Measurements from ENCODE around the gene PFKM. TPM values are rescaled to one million over a fixed set of nuclear protein-coding genes. Genes with fewer than 3 reads are reported as not detected.

Gene PFKM
- polyA plus RNA-seq, 2 donors: 15.4 to 21.6 TPM

DNA sequence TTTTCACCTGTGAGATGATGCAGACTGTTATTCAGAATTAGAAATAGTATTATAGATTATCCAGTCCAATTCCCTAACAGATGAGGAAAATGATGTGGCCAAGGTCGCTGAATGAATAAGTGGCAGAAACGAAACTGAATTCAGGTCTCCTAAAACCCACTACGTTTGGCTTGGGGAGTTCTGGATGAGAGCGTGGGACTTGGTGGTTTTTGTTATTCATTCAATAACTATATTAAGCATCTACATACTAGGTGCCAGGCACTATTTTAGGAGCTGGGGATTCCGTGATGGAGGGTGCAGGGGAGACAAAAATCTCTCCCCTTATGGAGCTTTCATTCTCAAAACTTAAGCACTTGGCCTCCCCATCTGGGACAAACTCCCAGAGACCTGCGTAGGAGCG lies 63.5 kb downstream of the PFKM start:
- no peaks in the 10 kb centered on the region for H3K27me3 ChIP-seq (ENCODE audit: control insufficient read depth in 1 of 2, insufficient read depth in 2 of 2, low read length in 2 of 2)
- H3K4me3 ChIP-seq (ENCODE audit: low read depth in 1 of 2, low read length in 2 of 2): peak overlapping the region; percentile 57 to 59
- WGBS, 2 donors: 10 to 11% methylated on average over 7 of the region's 7 CpGs
- H3K9me3 ChIP-seq (ENCODE audit: control insufficient read depth in 2 of 2, insufficient read depth in 1 of 2, low read depth in 1 of 2, low read length in 1 of 2): no peaks in the 10 kb centered on the region
- no peak overlapping the region for H3K27ac ChIP-seq (ENCODE audit: low read depth in 2 of 2, low read length in 1 of 2)
- peaks cover 2 to 10% of the 10 kb centered on the region in 2 donors for H3K4me1 ChIP-seq (ENCODE audit: control insufficient read depth in 2 of 2, insufficient read depth in 2 of 2, low read length in 1 of 2)
- H3K36me3 ChIP-seq (ENCODE audit: control insufficient read depth in 2 of 2, insufficient read depth in 2 of 2, low read length in 1 of 2): no peaks in the 10 kb centered on the region

GRCh38 chr12:48183091-48183875 lies 64.1 kb downstream of the PFKM start, which contains the start of gene CCDC184:
TSS of gene CCDC184 (plus strand) at chr12:48183644. CDS start at chr12:48184123, 479 bp downstream.
- Histone ChIP-seq H3K27me3 (ENCODE audit: control insufficient read depth in 1 of 2, insufficient read depth in 2 of 2, low read length in 2 of 2) (no peaks in the 10 kb centered on the region), H3K27ac (ENCODE audit: low read depth in 2 of 2, low read length in 1 of 2) (no peak within 1 kb of the TSS), H3K4me1 (ENCODE audit: control insufficient read depth in 2 of 2, insufficient read depth in 2 of 2, low read length in 1 of 2) (peaks cover 2 to 10% of the 10 kb centered on the region in 2 donors), H3K4me3 (ENCODE audit: low read depth in 1 of 2, low read length in 2 of 2) (peak within 1 kb of the TSS; percentile 57 to 59), H3K36me3 (ENCODE audit: control insufficient read depth in 2 of 2, insufficient read depth in 2 of 2, low read length in 1 of 2) (no peaks in the 10 kb centered on the region), H3K9me3 (ENCODE audit: control insufficient read depth in 2 of 2, insufficient read depth in 1 of 2, low read depth in 1 of 2, low read length in 1 of 2) (no peaks in the 10 kb centered on the region)
- WGBS, 2 donors: 1% methylated on average over 54 to 61 of the region's 61 CpGs

- Histone ChIP-seq H3K9me3 (ENCODE audit: control insufficient read depth in 2 of 2, insufficient read depth in 1 of 2, low read depth in 1 of 2, low read length in 1 of 2) (no peaks in the 10 kb centered on the region), H3K27me3 (ENCODE audit: control insufficient read depth in 1 of 2, insufficient read depth in 2 of 2, low read length in 2 of 2) (no peaks in the 10 kb centered on the region), H3K4me3 (ENCODE audit: low read depth in 1 of 2, low read length in 2 of 2) (peak overlapping the region; percentile 57 to 59), H3K36me3 (ENCODE audit: control insufficient read depth in 2 of 2, insufficient read depth in 2 of 2, low read length in 1 of 2) (no peaks in the 10 kb centered on the region), H3K27ac (ENCODE audit: low read depth in 2 of 2, low read length in 1 of 2) (no peak overlapping the region), H3K4me1 (ENCODE audit: control insufficient read depth in 2 of 2, insufficient read depth in 2 of 2, low read length in 1 of 2) (peaks cover 2 to 10% of the 10 kb centered on the region in 2 donors)
- 4% methylated on average over 56 to 61 of the region's 61 CpGs for WGBS, 2 donors
These were observed 64.8 kb downstream of the PFKM start for GRCh38 chr12:48183876-48184548.

DNA sequence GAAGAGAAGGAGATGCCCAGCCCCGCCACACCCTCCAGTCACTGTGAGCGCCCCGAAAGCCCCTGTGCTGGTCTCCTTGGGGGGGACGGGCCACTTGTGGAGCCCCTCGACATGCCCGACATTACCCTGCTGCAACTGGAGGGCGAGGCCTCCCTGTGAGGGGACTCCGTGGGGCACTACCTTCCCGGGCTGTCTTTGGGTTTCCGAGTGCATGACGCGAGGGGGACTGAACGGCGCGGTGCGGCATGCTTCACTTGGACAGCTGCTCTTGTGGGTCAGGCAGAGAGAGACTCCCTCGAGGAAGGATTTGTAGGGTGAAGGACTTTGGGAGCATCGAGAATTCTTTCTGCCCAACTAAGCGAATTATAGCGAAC lies 65.4 kb downstream of the PFKM start:
- peak overlapping the region in 1 of 2 donors; percentile 57 for H3K4me3 ChIP-seq (ENCODE audit: low read depth in 1 of 2, low read length in 2 of 2)
- H3K4me1 ChIP-seq (ENCODE audit: control insufficient read depth in 2 of 2, insufficient read depth in 2 of 2, low read length in 1 of 2): peaks cover 2 to 10% of the 10 kb centered on the region in 2 donors
- H3K9me3 ChIP-seq (ENCODE audit: control insufficient read depth in 2 of 2, insufficient read depth in 1 of 2, low read depth in 1 of 2, low read length in 1 of 2): no peaks in the 10 kb centered on the region
- H3K27ac ChIP-seq (ENCODE audit: low read depth in 2 of 2, low read length in 1 of 2): no peak overlapping the region
- H3K36me3 ChIP-seq (ENCODE audit: control insufficient read depth in 2 of 2, insufficient read depth in 2 of 2, low read length in 1 of 2): no peaks in the 10 kb centered on the region
- 6 to 9% methylated on average over 20 of the region's 20 CpGs for WGBS, 2 donors
- no peaks in the 10 kb centered on the region for H3K27me3 ChIP-seq (ENCODE audit: control insufficient read depth in 1 of 2, insufficient read depth in 2 of 2, low read length in 2 of 2)

- Histone ChIP-seq H3K4me1 (ENCODE audit: control insufficient read depth in 2 of 2, insufficient read depth in 2 of 2, low read length in 1 of 2) (peaks cover 2 to 10% of the 10 kb centered on the region in 2 donors), H3K4me3 (ENCODE audit: low read depth in 1 of 2, low read length in 2 of 2) (no peak overlapping the region), H3K27ac (ENCODE audit: low read depth in 2 of 2, low read length in 1 of 2) (no peak overlapping the region), H3K9me3 (ENCODE audit: control insufficient read depth in 2 of 2, insufficient read depth in 1 of 2, low read depth in 1 of 2, low read length in 1 of 2) (no peaks in the 10 kb centered on the region), H3K36me3 (ENCODE audit: control insufficient read depth in 2 of 2, insufficient read depth in 2 of 2, low read length in 1 of 2) (no peaks in the 10 kb centered on the region), H3K27me3 (ENCODE audit: control insufficient read depth in 1 of 2, insufficient read depth in 2 of 2, low read length in 2 of 2) (no peaks in the 10 kb centered on the region)
- WGBS, 2 donors: 53 to 56% methylated on average over 10 of the region's 10 CpGs
These were observed 66.2 kb downstream of the PFKM start for GRCh38 chr12:48185181-48185919.

GRCh38 chr12:48187916-48188695 lies 68.9 kb downstream of the PFKM start:
- 84 to 87% methylated on average over 10 of the region's 10 CpGs for WGBS, 2 donors
- Histone ChIP-seq H3K4me3 (ENCODE audit: low read depth in 1 of 2, low read length in 2 of 2) (no peak overlapping the region), H3K27ac (ENCODE audit: low read depth in 2 of 2, low read length in 1 of 2) (no peak overlapping the region), H3K9me3 (ENCODE audit: control insufficient read depth in 2 of 2, insufficient read depth in 1 of 2, low read depth in 1 of 2, low read length in 1 of 2) (no peaks in the 10 kb centered on the region), H3K36me3 (ENCODE audit: control insufficient read depth in 2 of 2, insufficient read depth in 2 of 2, low read length in 1 of 2) (no peaks in the 10 kb centered on the region), H3K27me3 (ENCODE audit: control insufficient read depth in 1 of 2, insufficient read depth in 2 of 2, low read length in 2 of 2) (no peaks in the 10 kb centered on the region), H3K4me1 (ENCODE audit: control insufficient read depth in 2 of 2, insufficient read depth in 2 of 2, low read length in 1 of 2) (peaks cover under 1 to 10% of the 10 kb centered on the region in 2 donors)

DNA sequence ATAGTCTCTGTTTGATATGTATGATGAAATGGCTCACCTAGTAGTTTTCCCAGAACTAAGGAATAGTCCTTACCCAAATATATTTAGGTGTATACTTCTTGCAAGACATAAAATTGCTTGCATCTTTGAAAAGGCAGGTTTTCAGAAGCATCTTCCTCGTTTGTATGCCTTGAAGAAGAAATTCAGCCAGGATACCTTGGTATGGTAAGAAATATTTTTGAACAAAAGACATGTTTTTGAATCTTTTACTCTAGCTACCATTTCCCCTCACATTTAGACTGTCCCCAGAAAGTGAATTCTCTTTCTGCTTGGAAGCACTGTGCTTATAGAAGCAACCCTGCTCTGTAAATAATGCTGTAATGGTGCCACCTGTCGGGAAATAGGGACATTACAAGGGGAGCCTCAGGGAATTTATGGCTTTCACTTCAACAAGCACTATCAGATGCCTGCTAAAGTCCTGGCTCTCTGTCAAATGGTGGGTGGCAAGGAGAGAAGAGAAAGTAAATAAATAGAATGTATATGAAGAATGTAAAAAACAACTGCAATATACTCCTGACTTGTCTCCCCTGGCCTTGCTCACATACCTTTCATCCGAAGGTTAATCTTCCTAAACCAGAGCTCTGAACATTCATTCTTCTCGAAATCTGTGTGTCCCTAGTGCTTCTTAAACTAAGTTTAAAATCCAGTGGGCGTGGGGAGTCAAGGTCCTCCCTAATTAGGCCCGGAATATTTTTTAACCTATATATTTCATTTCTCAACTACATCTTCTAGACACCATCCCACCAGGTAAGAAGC lies 70.4 kb downstream of the PFKM start:
- Histone ChIP-seq H3K4me3 (ENCODE audit: low read depth in 1 of 2, low read length in 2 of 2) (no peak overlapping the region), H3K27me3 (ENCODE audit: control insufficient read depth in 1 of 2, insufficient read depth in 2 of 2, low read length in 2 of 2) (no peaks in the 10 kb centered on the region), H3K9me3 (ENCODE audit: control insufficient read depth in 2 of 2, insufficient read depth in 1 of 2, low read depth in 1 of 2, low read length in 1 of 2) (no peaks in the 10 kb centered on the region), H3K36me3 (ENCODE audit: control insufficient read depth in 2 of 2, insufficient read depth in 2 of 2, low read length in 1 of 2) (no peaks in the 10 kb centered on the region), H3K4me1 (ENCODE audit: control insufficient read depth in 2 of 2, insufficient read depth in 2 of 2, low read length in 1 of 2) (peaks cover 0 to 5% of the 10 kb centered on the region in 2 donors), H3K27ac (ENCODE audit: low read depth in 2 of 2, low read length in 1 of 2) (no peak overlapping the region)
- 29 to 32% methylated on average over 6 of the region's 6 CpGs for WGBS, 2 donors

DNA sequence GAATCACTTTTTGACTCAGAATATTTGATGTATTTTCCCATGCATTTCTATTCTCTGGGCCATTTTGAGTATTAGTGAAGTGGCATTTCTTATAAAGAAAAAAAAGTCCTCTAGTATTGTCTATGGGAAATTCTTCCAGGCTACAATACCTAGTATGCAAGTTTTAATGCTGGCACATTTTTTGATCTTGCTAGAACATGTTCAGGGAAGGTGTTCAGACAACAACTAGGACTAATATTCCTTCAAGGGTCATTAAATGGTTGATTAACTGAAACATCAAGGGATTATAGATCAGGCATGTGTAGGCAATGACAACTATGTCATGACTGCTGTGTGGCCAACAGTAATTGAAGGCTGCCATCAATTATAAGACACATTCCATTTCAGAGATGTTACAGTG lies 71.9 kb downstream of the PFKM start:
- no peaks in the 10 kb centered on the region for H3K4me1 ChIP-seq (ENCODE audit: control insufficient read depth in 2 of 2, insufficient read depth in 2 of 2, low read length in 1 of 2)
- no peaks in the 10 kb centered on the region for H3K27me3 ChIP-seq (ENCODE audit: control insufficient read depth in 1 of 2, insufficient read depth in 2 of 2, low read length in 2 of 2)
- H3K36me3 ChIP-seq (ENCODE audit: control insufficient read depth in 2 of 2, insufficient read depth in 2 of 2, low read length in 1 of 2): no peaks in the 10 kb centered on the region
- no peak overlapping the region for H3K27ac ChIP-seq (ENCODE audit: low read depth in 2 of 2, low read length in 1 of 2)
- H3K9me3 ChIP-seq (ENCODE audit: control insufficient read depth in 2 of 2, insufficient read depth in 1 of 2, low read depth in 1 of 2, low read length in 1 of 2): no peaks in the 10 kb centered on the region
- no peak overlapping the region for H3K4me3 ChIP-seq (ENCODE audit: low read depth in 1 of 2, low read length in 2 of 2)
